Endothelial cell of umbilical vein (primary cell): ENCODE data around the gene KLHL35.

Source experiments
- EZH2 ChIP-seq: IDR thresholded peaks from 2 replicates; pipeline ENCODE4 v1.6.1; 2012; ENCODE audit warnings: borderline replicate concordance, low read depth, mild to moderate bottlenecking, moderate library complexity, low read length, inconsistent platforms; ENCODE audit not compliant: severe bottlenecking
- FOS ChIP-seq: IDR thresholded peaks from 2 replicates; pipeline ENCODE4 v1.6.1; 2011; ENCODE audit warnings: mild to moderate bottlenecking, low read length, moderate library complexity, borderline replicate concordance; ENCODE audit not compliant: insufficient read depth
- GATA2 ChIP-seq: IDR thresholded peaks from 2 replicates; pipeline ENCODE4 v1.7.0; 2011; ENCODE audit warnings: low read depth, mild to moderate bottlenecking, moderate library complexity, mixed read lengths, low read length; ENCODE audit not compliant: insufficient read length, insufficient read depth
- MYC ChIP-seq: IDR thresholded peaks from one replicate; pipeline ENCODE4 v1.6.1; 2011; ENCODE audit warnings: mild to moderate bottlenecking, low read depth, low read length
- POLR2A ChIP-seq: IDR thresholded peaks from 2 replicates; pipeline ENCODE4 v1.6.1; 2012; ENCODE audit warnings: low read depth, mild to moderate bottlenecking, control low read depth, low read length
- POLR2AphosphoS5 ChIP-seq: IDR thresholded peaks from 2 replicates; pipeline ENCODE4 v1.6.1; 2012; ENCODE audit warnings: low read depth, mild to moderate bottlenecking, control low read depth, low read length, moderate library complexity; ENCODE audit not compliant: insufficient read depth
- TF ChIP-seq, protein P1 (sequence below), 2 donors: IDR thresholded peaks; 1 replicate in 1 of 2; 2 replicates in 1 of 2; pipeline ENCODE4 v1.5.1; 2011; ENCODE audit warnings: low read length in 2 of 2, mild to moderate bottlenecking in 2 of 2, moderate library complexity in 2 of 2, control low read depth in 1 of 2, inconsistent platforms in 1 of 2, low read depth in 1 of 2; ENCODE audit not compliant: insufficient read depth in 1 of 2; ENCODE audit errors: extremely low read depth in 1 of 2
- TF ChIP-seq, protein P2 (sequence below): IDR thresholded peaks from 2 replicates; pipeline ENCODE4 v1.6.1; 2011; ENCODE audit not compliant: insufficient read depth, insufficient read length

DNA sequence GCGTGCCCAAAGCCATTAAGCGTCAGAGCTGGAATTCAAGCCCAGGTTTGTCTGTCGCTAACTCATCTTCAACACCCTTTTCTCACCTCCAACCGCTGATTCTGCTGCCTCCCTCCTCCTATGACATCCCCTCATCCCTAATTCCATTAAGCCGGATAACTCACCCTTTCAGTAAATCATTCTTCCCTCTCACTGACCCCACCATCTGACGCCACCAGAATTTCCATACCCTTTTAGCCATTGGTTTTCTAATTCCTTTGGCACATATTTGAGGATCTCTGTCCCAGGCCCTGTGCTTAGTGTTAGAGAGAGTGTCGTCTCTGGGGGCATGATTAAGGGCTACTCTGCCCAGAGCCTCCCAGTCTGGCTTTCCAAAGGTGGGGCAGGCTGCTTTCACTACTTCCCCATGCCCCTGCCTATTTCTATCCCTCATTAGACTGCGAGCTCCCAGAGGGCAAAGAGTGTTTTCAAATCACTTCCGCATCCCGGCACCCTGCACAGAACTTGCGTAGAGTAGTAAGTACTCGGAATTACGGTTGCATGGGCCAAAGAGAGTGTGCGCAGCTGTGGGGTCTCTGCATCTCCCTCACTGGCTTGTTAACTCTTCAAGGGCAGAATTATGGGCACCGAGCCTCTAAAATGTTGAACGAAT lies 3.9 kb downstream of the KLHL35 start:
- TF ChIP-seq GATA2 (no peak), POLR2A (no peak), EZH2 (no peak), MYC (no peak), FOS (no peak), POLR2AphosphoS5 (no peak)
- TF ChIP-seq, protein P1, sequence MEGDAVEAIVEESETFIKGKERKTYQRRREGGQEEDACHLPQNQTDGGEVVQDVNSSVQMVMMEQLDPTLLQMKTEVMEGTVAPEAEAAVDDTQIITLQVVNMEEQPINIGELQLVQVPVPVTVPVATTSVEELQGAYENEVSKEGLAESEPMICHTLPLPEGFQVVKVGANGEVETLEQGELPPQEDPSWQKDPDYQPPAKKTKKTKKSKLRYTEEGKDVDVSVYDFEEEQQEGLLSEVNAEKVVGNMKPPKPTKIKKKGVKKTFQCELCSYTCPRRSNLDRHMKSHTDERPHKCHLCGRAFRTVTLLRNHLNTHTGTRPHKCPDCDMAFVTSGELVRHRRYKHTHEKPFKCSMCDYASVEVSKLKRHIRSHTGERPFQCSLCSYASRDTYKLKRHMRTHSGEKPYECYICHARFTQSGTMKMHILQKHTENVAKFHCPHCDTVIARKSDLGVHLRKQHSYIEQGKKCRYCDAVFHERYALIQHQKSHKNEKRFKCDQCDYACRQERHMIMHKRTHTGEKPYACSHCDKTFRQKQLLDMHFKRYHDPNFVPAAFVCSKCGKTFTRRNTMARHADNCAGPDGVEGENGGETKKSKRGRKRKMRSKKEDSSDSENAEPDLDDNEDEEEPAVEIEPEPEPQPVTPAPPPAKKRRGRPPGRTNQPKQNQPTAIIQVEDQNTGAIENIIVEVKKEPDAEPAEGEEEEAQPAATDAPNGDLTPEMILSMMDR (IDR thresholded peaks at IDR 0.05; ENCODE audit: extremely low read depth in 1 of 2, insufficient read depth in 1 of 2, low read depth in 1 of 2, low read length in 2 of 2): no peak
- TF ChIP-seq, protein P2, sequence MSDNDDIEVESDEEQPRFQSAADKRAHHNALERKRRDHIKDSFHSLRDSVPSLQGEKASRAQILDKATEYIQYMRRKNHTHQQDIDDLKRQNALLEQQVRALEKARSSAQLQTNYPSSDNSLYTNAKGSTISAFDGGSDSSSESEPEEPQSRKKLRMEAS: no peak
